GM18873 (cell line): ENCODE results near the gene CYTH1.

ENCODE experiments used
- ATAC-seq: cut with Tn5 transposase; IDR thresholded peaks from one replicate; pipeline ENCODE4 v1.9.1; 2021; ENCODE audit warnings: mild to moderate bottlenecking, moderate library complexity, moderate number of reproducible peaks; ENCODE audit not compliant: unreplicated experiment, low FRiP score

CYTH1 gene

DNA sequence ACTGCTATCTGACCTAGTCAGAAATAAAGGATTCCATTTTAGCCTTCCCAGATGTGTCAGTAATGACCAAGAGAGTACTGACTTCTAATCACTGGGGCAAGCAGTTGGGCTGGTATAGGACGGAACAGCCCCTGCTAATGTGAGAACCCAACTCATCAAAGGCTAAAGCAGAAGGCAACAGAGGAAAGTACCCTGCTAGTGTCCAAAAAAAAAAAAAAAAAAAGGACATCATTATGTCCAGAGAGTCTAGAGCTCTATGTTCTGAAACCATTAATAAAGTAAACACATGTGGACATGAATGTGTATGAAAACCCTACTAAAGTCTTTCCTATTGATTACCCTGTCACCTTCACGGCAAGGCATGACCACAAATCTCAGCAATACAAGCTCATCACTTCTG lies 85.0 kb downstream of the CYTH1 start:
- no peak for ATAC-seq

DNA sequence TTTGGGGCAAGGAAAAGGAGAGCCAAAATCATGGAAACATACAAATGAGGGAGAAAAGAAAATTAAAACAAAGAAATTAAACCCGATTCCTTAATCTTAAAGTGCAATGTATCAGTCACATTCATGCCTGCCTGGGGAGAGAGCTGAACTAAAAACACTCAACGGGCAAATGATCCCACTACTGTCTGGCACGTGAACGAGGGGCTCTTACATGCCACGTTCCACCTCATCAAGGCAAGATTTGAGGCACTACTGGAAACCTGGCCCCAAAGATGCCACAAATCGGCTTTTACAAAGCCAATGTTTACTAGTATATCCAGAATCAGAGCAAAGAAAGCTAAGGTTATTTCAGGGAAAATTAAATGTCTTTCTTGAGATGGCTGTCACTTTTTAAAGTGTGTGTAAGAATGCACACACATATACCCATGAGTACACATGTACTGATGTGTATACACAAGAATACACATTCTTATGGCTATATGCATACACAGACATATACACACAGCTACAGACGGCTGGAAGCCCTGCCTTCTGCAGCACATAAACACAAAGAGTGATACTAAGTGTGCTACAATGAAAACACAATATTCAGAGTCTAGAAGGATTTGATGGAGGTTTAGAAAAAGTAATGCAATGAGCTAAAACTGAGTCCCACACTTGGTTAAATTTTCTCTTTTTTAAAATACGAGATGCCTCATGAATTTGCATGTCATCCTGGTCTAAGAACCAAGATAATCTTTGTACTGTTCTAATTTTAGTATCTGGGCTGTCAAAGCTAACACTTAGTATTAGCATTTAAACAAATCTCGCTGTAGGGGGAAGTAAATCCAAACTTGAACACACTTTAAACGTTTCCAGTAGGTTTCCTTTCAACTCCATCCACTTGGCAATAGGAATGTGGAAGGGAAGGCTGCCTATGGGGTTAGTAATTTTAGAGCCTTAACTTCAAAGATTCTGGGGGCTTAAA lies 85.8 kb downstream of the CYTH1 start:
- no peak for ATAC-seq

DNA sequence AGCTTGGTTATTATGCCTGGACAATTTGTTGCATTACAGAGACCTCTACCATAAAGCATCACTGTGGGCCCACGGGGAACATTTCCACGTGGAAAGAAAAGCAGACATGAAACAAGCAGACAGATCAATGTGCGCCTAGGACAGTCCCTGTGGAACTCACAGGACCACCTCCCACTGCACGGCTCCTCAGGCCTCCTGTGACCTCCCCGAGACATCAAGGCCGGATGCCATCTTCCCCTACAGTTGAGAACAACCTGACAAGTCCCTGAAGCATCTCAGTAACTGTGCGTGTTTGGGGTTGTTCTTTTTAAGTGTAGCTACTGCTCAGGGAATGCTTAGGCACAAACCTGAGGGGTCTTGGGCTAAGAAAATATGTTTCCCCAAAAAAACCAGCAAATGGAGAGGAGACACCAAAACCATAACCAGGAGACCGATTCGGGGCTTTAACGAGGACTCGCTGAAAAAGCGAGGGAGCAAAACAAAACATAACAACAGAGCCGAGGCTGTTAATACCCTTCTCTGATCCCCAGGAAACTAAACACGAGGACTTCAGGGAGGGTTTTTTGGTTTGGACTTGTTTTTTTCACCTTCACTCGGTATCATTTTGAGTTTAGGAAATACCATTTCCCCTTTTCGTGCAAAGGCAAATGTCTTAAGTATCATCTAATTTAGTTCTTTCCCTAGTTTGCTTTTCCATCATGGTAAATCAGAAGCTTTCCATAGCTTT lies 87.1 kb downstream of the CYTH1 start:
- ATAC-seq: no peak

DNA sequence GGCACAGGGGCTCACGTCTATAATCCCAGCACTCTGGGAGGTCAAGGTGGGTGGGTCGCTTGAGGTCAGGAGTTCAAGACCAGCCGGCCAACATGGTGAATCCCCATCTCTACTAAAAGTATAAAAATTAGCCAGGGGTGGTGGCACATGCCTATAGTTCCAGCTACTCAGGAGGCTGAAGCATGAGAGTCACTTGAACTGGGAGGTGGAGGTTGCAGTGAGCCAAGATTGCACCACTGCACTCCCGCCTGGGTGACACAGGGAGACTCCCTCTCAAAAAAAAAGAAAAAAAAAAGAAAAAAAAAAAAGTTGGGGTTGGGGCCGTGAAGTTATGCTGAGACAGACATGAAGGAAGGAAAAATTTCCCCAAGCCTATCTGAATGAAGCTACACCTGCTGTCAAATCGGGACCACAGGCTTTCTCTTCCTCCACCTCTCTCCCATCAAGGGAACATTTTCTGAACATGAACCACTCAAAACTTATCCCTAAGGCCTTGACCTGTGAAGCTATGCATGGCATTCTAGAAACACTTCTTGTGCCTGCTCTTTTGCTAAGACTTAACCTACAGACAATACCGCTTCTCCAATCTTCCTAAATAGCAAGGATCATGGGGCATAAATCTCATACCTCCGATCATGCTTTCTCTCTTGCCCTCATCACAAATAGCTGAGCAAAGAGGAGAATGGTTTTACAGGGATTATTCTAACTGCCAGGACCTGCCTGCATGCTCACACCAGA lies 88.6 kb downstream of the CYTH1 start:
- ATAC-seq: no peak

GRCh38 chr17:78692460-78693010 lies 89.5 kb downstream of the CYTH1 start:
- ATAC-seq: no peak

DNA sequence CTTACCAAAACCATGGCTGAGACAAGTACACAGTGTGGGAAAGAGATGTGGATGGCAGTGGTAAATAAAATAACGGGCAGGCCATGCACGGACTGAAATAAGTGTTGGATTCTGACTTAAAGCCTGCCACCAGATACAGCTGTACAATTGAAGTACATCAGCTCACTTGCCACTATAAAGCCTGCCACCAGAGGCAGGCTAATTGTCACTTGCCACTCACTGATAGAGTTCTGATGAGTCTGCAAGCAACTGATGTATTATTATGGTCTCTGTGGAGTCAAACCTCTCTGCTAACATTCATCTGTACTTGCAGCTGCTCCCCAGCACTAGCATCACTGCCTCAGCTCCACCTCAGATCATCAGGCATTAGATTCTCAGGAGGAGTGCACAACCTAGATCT lies 93.0 kb downstream of the CYTH1 start:
- no peak for ATAC-seq

GRCh38 chr17:78687944-78688343 lies 94.1 kb downstream of the CYTH1 start:
- ATAC-seq: no peak

DNA sequence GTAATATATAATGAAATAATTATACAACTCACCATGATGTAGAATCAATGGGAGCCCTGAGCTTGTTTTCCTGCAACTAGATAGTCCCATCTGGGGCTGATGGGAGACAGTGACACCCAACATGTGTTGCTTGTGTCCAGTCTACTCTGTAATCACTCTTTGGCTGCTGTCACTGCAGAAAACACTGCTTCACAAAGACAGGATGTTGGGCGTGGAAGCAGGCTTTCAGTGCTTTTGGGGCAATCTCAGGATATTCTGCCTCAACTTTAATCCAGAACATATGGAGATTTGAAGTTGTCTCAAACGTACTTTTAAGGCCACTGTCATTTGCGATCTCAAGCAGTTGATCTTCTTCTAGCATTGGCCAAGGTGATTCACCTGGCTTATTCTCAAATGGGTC lies 94.9 kb downstream of the CYTH1 start:
- ATAC-seq: no peak

DNA sequence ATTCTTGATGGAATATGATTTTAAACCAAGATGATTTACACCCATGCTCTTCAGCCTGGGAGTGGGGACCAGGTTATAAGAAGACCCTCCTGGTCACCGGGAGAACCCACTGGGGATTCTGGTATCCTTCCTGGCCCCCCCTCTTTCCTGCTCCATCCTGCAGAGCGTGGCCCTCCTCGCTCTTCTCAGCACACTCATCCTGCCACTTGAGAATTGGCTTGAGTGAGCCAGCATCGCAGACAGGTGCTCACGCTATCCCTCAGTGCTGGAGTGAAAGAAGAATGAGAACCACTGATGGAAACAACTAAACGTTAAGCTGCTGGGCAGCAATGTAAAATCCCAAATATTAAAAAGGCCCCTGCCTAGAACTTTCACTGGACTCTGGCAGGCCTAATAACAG lies 98.0 kb downstream of the CYTH1 start:
- ATAC-seq: no peak

GRCh38 chr17:78683408-78683961 lies 98.6 kb downstream of the CYTH1 start:
- no peak for ATAC-seq

DNA sequence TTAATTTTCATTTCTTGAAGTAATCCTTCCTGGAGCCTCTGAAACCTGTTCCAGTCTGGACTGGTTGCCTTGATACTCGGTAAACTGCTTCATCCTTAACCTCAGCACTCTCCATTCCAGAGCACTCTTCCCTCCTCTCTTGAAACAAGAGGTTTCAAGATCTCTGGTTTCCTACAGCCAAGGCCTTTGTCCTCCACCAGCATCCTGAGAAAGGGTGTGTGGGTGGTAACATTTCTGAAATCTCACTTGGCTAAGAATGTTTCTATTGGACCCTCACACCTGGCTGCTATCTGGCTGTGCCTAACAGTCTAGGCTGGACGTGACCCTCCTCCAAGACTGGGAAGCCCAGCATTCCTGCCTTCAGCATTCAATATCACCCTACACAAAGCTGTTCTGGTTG lies 99.7 kb downstream of the CYTH1 start:
- ATAC-seq: no peak

- ATAC-seq: no peak
These were observed 101.6 kb downstream of the CYTH1 start for GRCh38 chr17:78680436-78680835.

GRCh38 chr17:78679495-78680395 lies 102.3 kb downstream of the CYTH1 start:
- no peak for ATAC-seq

GRCh38 chr17:78678711-78679110 lies 103.4 kb downstream of the CYTH1 start:
- ATAC-seq: no peak

- ATAC-seq: no peak
These were observed 103.9 kb downstream of the CYTH1 start for GRCh38 chr17:78678222-78678557.

GRCh38 chr17:78677303-78678221 lies 104.5 kb downstream of the CYTH1 start:
- ATAC-seq: no peak

DNA sequence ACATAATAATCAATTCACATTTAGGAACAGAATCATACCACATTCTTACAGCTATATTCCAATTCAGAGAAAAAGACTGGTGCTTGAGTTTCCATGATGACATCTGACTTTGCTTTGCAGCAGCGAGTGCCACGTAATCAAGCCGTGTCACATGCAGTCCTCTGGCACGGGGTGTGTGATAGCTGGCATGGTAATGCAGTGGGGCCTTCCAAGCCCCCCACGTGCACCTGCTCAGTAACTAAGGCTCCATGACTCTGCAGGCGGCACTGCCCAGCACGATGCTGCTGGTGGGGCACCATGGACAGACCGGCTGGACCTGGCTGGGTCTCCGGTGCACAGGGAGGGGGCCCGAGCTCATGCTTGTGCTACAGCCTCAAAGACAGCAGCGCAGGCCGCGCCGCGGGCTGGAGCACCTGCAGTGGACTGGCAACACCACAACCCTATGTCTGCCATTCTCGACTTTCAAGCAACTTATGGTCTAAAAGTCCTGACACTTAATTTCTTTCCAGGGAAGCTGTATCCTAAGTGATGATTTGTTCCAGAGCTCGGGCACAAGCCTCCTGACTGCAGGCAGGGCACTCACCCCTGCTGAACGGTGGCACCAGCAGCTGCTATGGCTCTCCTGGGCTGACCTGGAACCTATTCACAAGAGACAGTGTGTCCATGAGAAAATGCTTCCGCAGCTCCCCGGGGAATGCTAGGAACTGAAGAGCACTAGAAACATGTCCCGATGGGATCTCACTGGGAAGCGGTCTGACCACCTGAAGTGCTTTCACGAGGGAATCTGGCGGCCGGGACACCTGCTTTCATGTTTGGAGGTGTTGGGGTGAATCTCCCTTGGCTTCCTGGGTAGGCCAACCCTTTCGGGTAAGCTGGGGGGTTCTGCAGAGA lies 105.4 kb downstream of the CYTH1 start:
- no peak for ATAC-seq
